ENCODE data around the gene POMC. TPM values are rescaled to one million over a fixed set of nuclear protein-coding genes. Genes with fewer than 3 reads are reported as not detected.

Gene POMC
- total and polyA plus RNA-seq, 2 of the 8 experiments (the other 6 are each of a cell fraction or from before 2014, with no cell fraction given) = 1.7 to 4.7 TPM

DNA sequence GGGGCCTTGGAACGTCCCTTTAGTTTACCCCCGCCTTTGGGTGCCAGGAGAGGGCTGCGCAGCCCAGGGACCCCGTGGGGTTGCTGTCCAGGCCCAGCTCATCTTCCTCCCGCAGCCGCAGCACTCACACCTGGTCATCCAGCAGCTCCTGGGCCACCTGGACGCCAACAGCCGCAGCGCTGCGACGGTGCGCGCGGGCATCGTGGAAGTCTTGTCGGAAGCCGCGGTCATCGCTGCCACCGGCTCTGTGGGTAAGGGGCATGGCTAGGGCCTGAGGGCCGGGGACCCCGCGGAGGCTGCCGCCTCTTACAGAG lies 37.2 kb downstream of the POMC start (continued):
- TF ChIP-seq NRF1 (IDR thresholded peaks at IDR 0.05; ENCODE audit: low read depth, low read length) (no peak), KDM5A (IDR thresholded peaks at IDR 0.05; ENCODE audit: low read length) (no peak), CHD1 (IDR thresholded peaks at IDR 0.05; ENCODE audit: low read depth, low read length) (no peak), TCF12 (IDR thresholded peaks at IDR 0.05; ENCODE audit: low read depth, low read length) (no peak), TAF1 (IDR thresholded peaks at IDR 0.05; ENCODE audit: low read depth, low read length) (no peak)
- TF ChIP-seq, protein P1, sequence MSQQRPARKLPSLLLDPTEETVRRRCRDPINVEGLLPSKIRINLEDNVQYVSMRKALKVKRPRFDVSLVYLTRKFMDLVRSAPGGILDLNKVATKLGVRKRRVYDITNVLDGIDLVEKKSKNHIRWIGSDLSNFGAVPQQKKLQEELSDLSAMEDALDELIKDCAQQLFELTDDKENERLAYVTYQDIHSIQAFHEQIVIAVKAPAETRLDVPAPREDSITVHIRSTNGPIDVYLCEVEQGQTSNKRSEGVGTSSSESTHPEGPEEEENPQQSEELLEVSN (IDR thresholded peaks at IDR 0.05) = no peak
